OCI-LY3 (cell line): ENCODE measurements around the gene KCNMA1.

Experiments
- CTCF ChIP-seq: fragments of 200-600, 300-600 bp; sonication (generic); IDR thresholded peaks from 2 replicates; pipeline ENCODE4 v1.5.1; 2014; ENCODE audit warnings: antibody characterized with exemption, low read length, low read depth
- EZH2phosphoT487 ChIP-seq: fragments of 200-600 bp; shearing (Covaris generic); IDR thresholded peaks from 2 replicates; pipeline ENCODE4 v1.6.1; 2018; ENCODE audit warnings: antibody characterized with exemption, mixed run types, low read depth

GRCh38 chr10:77023396-77023795, 614.2 kb downstream of the KCNMA1 start:
- no peak for TF ChIP-seq CTCF
- no peak for TF ChIP-seq EZH2phosphoT487
